SK-N-DZ (cell line): ENCODE measurements around the gene FSTL4.
A peak's percentile ranks its signal among the peaks of the same experiment; 100 is the strongest.
"Not testable (repeated sequence)": the region's sequence is repeated elsewhere in the genome, so short reads cannot be mapped to it uniquely, and the experiment has no call there.

Source experiments
- DNase-seq: peaks from one replicate; pipeline ENCODE4 v3.0.0-alpha.2; 2015; ENCODE audit warnings: low spot score

The FSTL4 gene

DNA sequence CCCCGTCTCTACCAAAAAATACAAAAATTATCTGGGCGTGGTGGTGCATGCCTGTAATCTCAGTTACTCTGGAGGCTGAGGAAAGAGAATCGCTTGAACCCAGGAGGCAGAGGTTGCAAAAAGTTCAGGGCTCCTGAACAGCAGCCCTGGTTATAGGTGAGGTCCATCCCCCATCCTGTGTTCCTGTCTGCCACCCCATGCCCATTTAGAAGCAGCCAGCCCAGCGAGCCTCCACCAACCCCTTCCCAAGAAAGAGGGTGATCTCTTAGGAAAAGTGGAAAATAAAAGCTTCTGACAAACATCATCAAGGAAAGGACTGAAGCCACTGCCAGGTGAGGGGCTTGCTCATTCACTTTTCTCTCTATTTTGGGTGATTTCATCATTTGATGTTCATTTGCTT, 55.8 kb downstream of the FSTL4 start:
- DNase-seq, result no peak

DNA sequence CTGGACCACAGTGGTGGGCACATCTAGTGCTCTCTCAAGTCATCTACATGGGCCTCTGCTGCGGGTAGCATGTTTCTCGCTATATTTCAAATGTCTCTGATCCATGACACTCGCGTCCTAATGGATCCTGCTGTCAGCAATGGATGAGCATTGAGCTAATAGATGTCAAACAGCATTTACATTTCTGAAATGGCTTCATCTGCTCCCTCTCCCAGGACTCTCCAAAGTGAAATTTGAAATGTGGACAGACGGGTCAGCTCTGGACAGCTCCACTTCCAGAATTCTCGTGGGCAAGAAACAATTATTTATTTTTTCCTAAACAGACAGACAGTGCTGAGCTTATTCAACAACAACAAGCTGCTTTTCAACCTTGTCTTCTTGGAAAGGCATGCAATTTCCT, 58.1 kb downstream of the FSTL4 start:
- DNase-seq, result no peak

DNA sequence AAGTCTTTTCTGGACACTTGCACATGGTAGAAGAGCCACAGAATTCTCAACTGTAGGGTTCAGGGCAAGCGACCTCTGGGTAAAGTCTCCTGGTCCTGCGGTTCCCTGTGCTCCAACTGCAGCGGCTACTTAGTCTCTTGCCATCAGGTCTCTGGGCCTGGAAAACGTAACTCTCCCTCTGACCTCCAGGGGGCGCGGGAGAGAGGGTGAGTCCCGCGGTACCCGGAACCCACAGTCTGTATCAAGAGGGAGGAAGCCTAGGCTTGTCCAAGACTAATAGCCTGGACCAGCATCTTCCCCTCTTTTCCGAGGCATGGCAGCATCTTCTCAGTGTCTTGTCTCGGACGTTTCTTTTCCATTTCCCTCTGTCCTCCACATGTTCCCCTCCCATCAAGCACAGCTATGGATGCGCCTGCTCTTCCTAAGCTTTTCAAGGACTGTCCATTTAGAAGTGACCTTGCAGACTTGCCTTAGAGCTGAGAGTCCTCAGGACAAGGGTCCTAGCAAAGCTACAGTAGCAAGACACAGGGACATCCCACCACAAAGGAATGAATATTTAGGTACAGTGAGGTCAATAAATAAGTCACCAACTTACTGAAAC, 59.3 kb downstream of the FSTL4 start:
- DNase-seq, result peak; percentile 60

DNA sequence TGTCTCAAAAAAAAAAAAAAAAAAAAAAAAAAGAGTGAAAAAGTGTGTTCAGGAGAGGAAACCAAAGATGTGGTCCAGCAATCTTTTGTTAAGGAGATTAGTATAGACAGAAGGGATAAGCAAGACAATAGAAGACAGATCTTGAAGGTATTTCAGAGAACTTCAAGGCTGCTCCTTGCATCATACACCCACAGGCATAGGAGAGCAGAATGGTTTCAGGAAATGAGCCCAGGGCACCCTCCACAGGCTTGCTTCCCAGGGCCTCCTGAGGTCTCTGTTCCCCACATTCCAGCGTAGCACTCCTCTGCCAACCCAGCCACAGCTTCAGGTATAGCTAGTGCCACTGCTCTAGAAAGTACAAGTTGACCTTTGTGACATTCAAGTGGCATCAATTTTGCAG, 65.8 kb downstream of the FSTL4 start:
- no peak for DNase-seq

DNA sequence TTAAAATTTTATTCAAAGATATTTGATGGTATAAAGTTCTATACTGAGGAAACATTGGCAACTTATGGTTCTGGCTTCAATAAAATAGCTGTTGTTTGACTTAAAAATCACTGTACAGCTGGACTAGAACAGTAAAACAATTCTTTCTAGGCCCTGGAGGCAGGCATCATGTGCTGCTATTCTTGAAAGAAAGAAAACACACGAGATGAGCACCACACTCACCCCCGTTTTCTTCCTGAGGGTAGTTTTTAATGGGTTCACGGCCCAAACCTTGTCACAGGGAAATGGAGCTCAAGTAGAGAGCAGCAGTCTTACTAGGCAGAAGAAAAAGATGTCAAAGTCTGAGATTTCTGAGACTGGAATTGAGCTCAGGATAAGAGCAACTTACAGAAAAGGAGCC, 68.0 kb downstream of the FSTL4 start:
- no peak for DNase-seq

DNA sequence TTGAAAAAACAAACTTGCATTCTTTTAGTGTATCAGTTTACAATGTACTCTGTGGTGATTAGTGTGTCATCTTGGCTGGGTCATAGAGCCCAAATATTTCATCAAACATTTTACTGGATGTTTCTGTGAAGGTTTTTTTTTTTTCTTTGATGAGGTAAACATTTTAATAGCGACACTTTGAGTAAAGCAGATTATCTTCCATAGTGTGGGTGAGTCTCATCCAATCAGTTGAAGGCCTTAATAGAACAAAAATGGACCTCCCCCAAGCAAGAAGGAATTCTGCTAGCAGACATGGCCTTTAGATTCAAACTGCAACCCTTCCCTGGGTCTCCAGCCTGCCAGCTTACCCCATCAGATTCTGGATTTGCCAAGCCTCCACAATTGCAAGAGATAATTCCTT, 72.5 kb downstream of the FSTL4 start:
- no peak for DNase-seq

DNA sequence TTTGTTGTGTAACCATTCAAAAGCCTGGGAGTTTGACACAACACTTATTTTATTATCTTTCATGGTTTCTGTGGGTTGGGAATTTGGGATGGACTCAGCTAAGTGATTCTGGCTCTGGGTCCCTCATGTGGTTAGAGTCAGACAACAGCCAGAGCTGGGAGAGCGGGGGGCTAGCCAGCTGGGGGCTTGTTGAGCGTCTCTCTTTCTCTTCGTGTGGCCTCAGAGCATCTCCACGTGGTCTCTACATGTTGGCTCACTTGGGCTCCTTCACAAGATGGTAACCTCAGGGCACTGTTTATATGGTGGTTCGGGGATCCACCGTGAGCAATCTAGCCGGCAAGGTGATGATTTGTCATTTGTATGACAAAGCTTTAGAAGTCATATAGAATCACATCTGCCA, 73.6 kb downstream of the FSTL4 start:
- DNase-seq, result no peak

DNA sequence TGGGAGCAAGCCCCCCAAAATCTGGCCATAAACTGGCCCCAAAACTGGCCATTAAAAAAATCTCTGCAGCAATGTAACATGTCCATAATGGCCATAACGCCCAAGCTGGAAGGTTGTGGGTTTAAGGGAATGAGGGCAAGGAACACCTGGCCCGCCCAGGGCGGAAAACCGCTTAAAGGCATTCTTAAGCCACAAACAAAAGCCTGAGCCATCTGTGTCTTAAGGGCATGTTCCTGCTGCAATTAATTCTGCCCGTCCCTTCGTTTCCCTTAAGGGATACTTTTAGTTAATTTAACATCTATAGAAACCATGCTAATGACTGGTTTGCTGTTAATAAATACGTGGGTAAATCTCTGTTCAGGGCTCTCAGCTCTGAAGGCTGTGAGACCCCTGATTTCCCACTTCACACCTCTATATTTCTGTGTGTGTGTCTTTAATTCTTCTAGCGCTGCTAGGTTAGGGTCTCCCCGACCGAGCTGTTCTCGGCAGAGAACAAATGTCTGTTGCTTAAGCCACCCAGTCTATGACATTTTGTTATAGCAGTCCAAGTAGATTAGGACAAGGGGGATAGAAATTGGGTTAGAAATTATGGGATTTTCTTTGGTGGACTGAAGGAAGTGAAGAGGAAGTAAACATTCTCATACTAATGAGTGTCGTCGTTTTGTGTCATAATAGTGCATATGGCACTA, 77.0 kb downstream of the FSTL4 start:
- DNase-seq, result not testable (repeated sequence)

DNA sequence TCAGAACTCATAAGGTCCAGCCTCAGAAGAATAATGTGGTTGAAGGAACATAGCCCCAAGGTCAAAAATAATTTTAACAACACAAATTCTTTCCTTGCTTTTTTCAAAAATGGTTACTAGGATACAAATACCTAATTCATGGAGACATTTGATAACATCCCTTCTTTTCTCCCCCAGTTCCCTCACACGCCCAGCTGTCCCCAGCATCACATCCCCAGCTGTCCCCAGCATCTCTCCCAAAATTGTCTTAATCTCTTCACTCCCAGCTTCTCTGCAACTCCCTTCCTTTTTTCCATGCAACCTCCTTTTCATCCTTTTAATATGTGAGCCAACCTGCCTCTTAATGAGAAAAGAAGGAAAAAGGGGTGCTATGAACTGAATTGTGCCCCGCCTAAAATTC, 77.8 kb downstream of the FSTL4 start:
- no peak for DNase-seq

DNA sequence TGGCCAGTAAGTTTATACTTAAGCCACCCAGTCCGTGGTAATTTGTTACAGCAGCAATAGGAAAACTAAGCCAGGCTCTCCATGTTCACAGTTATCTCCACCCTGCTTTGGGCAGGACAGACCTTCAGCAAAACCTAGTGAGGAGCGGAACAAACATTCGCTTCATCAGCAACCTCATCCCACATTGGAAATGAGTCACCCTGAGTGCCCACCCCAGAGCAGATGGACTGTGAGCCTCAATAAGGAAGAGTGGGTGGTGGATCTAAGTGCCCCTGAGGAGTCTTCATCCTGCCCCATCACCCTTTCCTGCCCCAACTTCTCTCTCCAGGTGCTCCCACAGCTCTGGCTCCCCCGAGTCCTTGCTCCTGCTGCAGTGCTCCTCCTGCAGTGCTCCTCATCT, 78.8 kb downstream of the FSTL4 start:
- DNase-seq, result no peak

DNA sequence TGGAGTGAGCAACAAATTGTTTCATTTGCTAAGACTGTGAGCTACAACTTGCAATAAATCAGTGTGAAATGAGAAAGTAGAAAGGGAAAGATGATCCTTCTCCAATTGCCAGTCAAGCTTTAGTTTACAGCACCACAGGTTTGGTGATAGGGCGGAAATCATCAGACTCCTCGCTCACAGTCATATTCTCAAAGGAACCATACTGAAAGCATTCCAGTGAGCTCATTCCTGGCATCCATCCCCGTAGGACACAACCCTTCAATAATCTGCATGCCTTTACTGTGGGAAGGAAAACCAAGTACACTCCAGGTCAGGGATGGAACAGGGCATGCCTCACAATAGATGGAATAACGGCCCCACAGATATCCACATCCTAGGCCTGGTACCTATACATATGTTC, 80.7 kb downstream of the FSTL4 start:
- no peak for DNase-seq

DNA sequence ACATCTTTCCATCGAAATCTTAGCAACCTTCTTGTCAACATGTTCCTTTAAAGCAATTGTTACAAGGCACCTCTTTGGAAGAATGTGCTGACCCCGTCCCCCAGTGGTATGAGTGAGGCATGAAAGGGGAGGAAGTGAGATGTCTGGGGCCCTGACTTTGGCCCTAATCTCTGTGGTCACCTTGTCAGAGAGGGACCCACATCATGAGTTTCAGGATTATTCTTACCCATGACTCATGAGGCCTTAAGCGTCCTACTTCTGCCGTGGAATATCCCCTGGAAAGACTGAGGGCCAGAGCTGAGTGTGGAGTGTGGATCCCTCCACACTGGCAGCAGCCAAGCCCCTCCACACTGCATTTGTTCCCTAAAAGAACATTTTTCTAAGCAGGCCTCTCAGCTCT, 81.2 kb downstream of the FSTL4 start:
- no peak for DNase-seq

DNA sequence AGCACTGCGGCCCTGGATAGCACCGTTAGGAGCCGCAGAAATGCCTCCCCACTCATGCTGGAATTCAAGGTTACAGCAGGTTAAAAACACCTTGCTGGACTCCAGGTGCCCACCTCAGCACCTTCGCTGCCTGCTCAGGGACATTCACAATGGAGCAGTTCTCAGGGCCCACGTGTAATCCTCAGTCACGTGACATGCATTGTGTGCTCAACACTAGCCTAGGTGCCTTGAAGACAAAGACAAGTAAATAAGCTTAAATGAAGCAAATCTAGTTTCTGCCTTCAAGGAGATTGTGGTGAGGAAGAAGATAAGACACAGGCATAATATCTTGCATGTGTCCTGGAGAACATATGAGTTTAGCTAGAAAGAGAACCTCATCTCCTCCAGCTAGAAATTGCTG, 82.1 kb downstream of the FSTL4 start:
- no peak for DNase-seq

DNA sequence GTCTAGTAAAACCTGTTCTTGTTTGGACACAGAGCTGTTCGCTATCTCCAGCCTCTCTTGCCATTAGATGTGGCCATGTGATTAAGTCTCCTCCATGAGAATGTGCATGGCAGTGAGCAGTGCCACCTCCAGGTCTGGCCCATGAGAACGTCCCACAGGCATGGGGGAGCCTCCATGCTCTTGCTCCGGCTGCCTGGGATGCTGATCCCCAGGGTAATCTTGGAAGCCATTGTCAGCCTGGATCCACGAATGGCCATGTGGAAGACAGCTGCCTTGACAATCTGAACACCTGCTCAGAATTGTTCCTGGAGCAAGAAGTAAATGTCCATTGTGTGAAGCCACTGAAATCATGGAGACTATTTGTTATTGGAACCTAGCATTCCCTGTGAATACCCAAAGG, 83.5 kb downstream of the FSTL4 start:
- no peak for DNase-seq

DNA sequence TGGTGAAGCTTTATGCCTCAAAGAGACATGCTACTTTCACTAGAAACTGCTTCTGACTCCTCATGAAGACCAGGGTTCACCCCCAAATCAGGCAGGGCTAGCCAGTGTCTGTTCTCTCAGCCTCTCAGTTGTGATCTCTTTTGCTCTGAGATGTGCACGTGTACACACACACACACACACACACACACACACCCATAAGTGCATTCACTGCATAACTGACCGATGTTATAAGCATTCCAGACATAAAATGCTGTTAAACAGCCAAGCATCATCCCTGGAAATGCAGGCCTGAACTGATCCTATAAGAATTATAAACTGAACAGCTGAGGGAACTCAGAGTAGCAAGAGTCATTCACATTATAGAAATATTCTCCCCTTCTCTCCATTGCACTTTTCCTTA, 85.0 kb downstream of the FSTL4 start:
- no peak for DNase-seq

DNA sequence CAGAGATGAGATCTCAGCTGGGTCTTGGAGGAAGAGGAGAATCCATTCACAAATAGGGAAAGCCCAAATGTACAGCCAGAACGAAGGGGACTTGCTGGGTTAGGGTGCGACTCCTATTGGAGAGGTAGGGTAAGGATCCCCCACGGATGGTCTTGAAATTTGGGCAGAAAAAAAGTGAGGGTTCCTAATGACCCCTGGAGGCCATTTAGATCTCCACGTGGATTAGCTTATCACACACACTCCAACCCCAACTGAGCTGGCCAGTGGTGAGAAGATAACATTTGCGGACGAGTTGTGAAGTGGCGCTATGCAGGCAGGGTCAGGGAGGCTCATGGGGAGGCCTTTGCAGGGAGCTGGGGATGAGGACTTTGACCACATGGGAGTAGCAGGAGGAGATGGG, 86.0 kb downstream of the FSTL4 start:
- no peak for DNase-seq

DNA sequence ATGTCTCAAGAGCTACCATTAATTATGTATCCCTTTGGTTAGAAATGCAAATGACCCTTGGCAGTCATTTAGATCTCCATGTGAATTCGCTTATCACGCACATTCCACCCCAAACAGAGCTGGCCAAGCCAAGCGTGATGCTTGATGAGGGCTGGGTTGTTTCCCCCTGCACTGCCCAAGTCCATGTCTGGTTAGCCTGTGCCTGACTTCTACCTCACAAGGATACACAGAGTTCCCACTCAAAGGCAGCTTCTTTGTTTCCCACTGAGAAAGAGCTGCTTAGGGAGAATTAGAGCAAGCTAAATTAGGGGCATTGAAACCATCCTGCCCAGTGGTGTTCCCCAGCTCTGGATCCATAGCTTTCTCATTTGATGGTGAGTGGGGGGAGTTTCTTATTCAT, 87.2 kb downstream of the FSTL4 start:
- DNase-seq, result no peak

DNA sequence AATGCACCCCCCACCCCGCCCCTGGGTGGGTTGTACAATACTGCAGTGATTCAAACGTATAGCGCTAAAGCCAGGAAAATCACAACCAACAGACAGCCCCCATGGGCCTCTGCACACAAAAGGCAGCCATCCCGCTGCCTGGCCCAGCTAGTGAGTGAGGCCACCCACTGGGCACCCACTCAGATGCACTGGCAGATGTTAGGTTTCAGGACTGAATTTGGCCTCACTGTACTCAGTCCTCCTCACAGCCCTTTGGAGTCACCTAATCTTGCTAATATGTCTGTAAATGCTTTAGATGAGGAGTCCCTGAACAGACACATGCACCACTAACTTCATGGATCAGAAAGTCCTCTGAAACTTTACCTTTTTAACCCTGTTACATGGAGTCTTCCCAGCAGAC, 87.7 kb downstream of the FSTL4 start:
- DNase-seq, result no peak

DNA sequence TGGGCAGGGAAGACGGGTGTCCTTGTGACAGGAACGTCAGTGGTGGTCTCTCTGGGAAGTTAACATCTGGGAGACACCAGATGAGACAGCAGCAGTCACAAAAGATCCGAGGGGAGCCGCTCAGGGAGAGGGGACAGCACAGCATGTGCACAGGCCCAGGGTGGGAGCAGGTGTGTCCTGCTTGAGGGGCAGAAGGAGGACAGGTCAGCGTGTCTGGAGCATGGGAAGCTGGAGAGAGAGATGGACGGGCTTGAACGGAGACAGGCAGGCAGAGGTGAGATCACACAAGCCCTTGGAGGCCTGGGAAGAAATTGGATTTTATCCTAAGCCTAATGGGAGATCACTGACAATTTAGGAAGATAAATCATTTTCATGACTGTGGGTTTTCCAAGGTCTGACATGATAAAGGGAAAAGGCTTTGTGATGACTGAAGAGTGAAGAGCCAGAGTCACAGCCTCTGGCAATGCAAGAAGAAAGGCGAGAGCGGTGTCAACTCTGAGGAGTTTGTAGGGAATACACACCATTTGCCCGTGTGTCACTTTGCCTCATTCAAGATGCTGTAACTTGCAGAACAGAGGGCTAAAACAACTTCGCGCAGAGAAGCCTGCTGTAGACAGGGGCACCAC, 88.3 kb downstream of the FSTL4 start:
- DNase-seq, result peak; percentile 41

DNA sequence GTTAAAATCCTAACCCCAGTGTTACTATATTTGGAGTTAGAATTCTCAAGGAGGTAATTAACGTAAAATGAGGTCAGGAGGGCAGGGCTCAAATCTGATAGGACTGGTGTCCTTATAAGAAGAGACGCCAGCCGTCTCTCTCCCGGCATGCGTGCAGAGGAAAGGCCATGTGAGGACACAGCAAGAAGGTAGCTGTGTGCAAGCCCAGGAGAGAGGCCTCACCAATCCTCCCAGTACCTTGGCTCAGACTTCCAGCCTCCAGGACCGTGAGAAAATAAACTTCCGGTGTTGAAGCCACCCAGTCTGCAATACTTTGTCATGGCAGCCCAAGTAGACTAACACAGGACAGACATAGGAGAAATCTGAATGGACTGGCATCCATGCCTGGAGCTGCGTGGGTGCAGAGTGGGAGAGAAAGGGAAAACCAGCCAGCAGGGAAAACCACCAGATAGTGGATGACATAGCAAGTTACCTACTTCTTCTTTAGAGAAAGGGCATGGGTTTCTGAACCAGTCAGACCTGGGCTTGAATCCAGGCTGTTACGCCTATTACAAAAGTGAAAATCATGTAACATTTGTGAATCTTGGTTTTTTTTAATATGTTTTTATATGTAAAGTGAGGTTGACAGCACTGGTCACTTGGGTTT, 89.2 kb downstream of the FSTL4 start:
- peak; percentile 80 for DNase-seq

DNA sequence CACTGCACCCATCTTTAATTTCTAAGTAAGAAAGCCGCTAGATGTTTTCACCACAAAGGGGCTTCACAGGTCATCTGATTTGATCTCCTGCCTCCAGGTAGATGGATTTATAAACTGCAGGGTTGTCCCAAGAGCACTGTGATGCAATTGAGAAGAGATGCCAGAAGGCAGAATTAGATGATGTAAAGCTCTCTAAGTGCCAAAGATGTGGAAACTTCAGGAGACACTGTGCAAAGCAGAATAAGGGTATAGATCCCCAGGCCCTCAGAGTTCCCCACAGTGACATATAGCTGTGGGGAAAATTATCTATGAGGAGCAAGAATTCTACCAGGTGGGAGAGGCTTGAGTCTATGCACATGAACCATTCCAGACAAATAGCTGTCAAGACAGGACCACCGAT, 90.5 kb downstream of the FSTL4 start:
- no peak for DNase-seq

DNA sequence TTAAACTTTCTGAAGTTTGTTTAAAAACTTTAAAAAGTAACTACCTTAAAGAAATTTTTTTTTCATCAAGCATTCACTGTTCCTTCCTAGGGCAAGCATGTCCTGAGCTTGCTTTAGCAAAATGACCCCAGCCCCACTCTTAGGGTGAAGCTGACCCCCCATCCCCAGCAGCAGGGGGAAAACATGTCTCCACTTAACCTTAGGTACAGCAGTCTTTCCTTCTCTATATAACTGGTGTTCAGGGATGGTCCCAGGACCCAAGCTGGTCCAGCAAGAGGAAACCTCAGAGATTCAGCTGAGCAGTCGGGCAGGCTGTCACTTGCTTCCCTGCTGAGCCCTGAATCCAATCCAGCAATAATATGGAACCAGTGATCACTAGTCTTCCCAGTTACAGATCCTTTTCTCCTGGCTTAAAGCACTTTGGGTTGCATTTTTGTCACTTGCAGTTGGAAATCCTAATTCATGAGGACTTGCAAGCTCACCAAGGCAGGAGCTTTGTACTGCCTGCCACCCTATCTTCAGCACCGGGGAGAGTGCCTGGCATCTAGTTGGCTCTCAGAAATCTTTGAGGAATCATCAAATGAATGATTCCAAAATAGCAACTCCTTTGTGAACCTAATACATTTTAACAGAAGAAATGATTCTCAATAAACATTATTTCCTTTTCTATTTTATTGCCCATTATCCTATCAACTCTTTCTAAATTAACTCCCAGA, 91.2 kb downstream of the FSTL4 start:
- no peak for DNase-seq
